Common myeloid progenitor, CD34-positive (primary cell): Measurements from ENCODE around the gene MGLL.

Experiments
- CTCF ChIA-PET: fragments of 350-600 bp; sonication (Branson Sonifier 250); formaldehyde crosslinking; loops from one replicate; lab custom pipeline; 2021; ENCODE audit warnings: antibody characterized with exemption; lab: Charles Lee
- POLR2A ChIA-PET: fragments of 350-600 bp; sonication (Branson Sonifier 250); formaldehyde crosslinking; loops from one replicate; lab custom pipeline; 2021; ENCODE audit warnings: antibody characterized with exemption; lab: Charles Lee
- DNase-seq, 3 donors: peaks; one replicate each; pipeline versions ENCODE4 v3.0.0 to v3.0.0-alpha.2; 2013
- H3K27ac ChIP-seq, 2 experiments: 1 replicate in 1 of 2; 2 replicates in 1 of 2; pipeline ENCODE4 v1.7.0; 2013; ENCODE audit warnings: inconsistent platforms in 2 of 2, low read length in 2 of 2, mild to moderate bottlenecking in 2 of 2, low read depth in 1 of 2, moderate library complexity in 1 of 2; ENCODE audit not compliant: severe bottlenecking in 2 of 2, insufficient read depth in 1 of 2, poor library complexity in 1 of 2
- H3K27me3 ChIP-seq, 5 experiments: replicated peaks in 2 of 5; 1 replicate in 3 of 5; 2 replicates in 2 of 5; pipeline versions ENCODE4 v1.6.1 to v1.7.0; 2013; ENCODE audit warnings: low read length in 4 of 5, mild to moderate bottlenecking in 2 of 5, moderate library complexity in 2 of 5, inconsistent platforms in 1 of 5; ENCODE audit not compliant: insufficient read depth in 5 of 5, control insufficient read depth in 4 of 5
- H3K36me3 ChIP-seq, 4 experiments: 1 replicate in 2 of 4; 2 replicates in 2 of 4; pipeline versions ENCODE4 v1.6.1 to v1.7.0; 2013; ENCODE audit warnings: low read length in 3 of 4, control low read depth in 1 of 4, mild to moderate bottlenecking in 1 of 4; ENCODE audit not compliant: control insufficient read depth in 4 of 4, insufficient read depth in 4 of 4
- H3K4me1 ChIP-seq, 4 experiments: 1 replicate in 3 of 4; 2 replicates in 1 of 4; pipeline versions ENCODE4 v1.6.1 to v1.7.1; 2013; ENCODE audit warnings: low read length in 3 of 4, mild to moderate bottlenecking in 3 of 4, control low read depth in 1 of 4, inconsistent platforms in 1 of 4, moderate library complexity in 1 of 4; ENCODE audit not compliant: control insufficient read depth in 4 of 4, insufficient read depth in 4 of 4; ENCODE audit errors: control extremely low read depth in 1 of 4
- H3K4me3 ChIP-seq, 7 experiments: 1 replicate in 4 of 7; 2 replicates in 3 of 7; pipeline versions ENCODE4 v1.5.1 to v1.7.0; 2013; ENCODE audit warnings: mild to moderate bottlenecking in 7 of 7, low read length in 6 of 7, moderate library complexity in 6 of 7, inconsistent platforms in 2 of 7, low read depth in 2 of 7, control low read depth in 1 of 7; ENCODE audit not compliant: insufficient read depth in 4 of 7, control insufficient read depth in 1 of 7; ENCODE audit errors: extremely low read depth in 1 of 7
- H3K9me3 ChIP-seq, 5 experiments: 1 replicate in 4 of 5; 2 replicates in 1 of 5; pipeline versions ENCODE4 v1.6.1 to v1.7.1; 2013; ENCODE audit warnings: low read length in 4 of 5, mild to moderate bottlenecking in 2 of 5, inconsistent platforms in 1 of 5, low read depth in 1 of 5, moderate library complexity in 1 of 5; ENCODE audit not compliant: control insufficient read depth in 4 of 5, insufficient read depth in 2 of 5; ENCODE audit errors: control extremely low read depth in 1 of 5
- WGBS: methylation state at CpG from one replicate; pipeline ENCODE4 v1.1.5; 2013; ENCODE audit not compliant: insufficient coverage; 5-methylcytosine and 5-hydroxymethylcytosine counted together

MGLL gene

GRCh38 chr3:127777921-127778656 is 44.2 kb downstream of the MGLL start:
- DNase-seq, result no peak
- POLR2A ChIA-PET, result no interaction called here
- H3K27ac ChIP-seq, result no peak overlapping the region
- CTCF ChIA-PET, result interaction anchor here (1.2 to 4.9 kb wide), 5 partner anchors 9 to 54 kb away, joined by 3 to 29 read pairs (median 7); no protein-coding TSS in a partner anchor
- peaks cover 0 to 16% (median 4%) of the 10 kb centered on the region in 5 experiments for H3K9me3 ChIP-seq
- 92% methylated on average over 11 of the region's 11 CpGs for WGBS
- H3K27me3 ChIP-seq, result no peaks in the 10 kb centered on the region
- peaks cover 5 to 63% (median 57%) of the 10 kb centered on the region in 4 experiments for H3K4me1 ChIP-seq
- no peak overlapping the region for H3K4me3 ChIP-seq
- peaks cover 3 to 25% (median 20%) of the 10 kb centered on the region in 4 experiments for H3K36me3 ChIP-seq

- POLR2A ChIA-PET, result no interaction called here
- Histone ChIP-seq H3K27me3 (no peaks in the 10 kb centered on the region), H3K9me3 (peaks cover 0 to 16% (median 4%) of the 10 kb centered on the region in 5 experiments), H3K36me3 (peaks cover 3 to 25% (median 18%) of the 10 kb centered on the region in 4 experiments), H3K27ac (no peak overlapping the region), H3K4me1 (peaks cover 5 to 71% (median 64%) of the 10 kb centered on the region in 4 experiments), H3K4me3 (peak overlapping the region in 1 of 7 experiments; percentile 25)
- DNase-seq, result no peak
- WGBS, result 100% methylated on average over 1 of the region's 1 CpG
- CTCF ChIA-PET, result interaction anchor here (1.5 to 2.8 kb wide), 3 partner anchors 10 to 27 kb away, joined by 4 to 10 read pairs (median 7); no protein-coding TSS in a partner anchor
These were observed 45.0 kb downstream of the MGLL start for GRCh38 chr3:127777332-127777731.

DNA sequence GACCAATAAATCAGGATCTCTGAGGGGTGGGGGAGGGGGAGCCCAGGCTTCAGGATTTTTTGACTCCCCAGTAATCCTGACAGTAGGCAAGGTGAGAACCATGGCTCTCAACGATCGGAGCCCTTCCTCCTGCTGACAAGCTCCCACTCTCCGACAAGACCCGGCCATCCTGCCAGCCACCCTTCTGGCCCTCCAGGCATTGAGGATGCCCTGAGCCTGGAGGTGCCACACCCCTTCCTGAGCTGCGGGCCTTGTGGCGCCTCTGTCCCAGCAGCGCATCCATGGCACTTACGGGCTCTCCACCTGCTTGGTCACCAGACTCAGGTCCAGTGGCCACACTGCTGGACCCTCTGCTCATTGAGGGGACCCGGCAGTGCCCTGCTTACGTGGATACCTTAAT is 46.0 kb downstream of the MGLL start:
- whole genome bisulfite sequencing, result 85% methylated on average over 9 of the region's 10 CpGs
- H3K27me3 ChIP-seq, result no peaks in the 10 kb centered on the region

DNA sequence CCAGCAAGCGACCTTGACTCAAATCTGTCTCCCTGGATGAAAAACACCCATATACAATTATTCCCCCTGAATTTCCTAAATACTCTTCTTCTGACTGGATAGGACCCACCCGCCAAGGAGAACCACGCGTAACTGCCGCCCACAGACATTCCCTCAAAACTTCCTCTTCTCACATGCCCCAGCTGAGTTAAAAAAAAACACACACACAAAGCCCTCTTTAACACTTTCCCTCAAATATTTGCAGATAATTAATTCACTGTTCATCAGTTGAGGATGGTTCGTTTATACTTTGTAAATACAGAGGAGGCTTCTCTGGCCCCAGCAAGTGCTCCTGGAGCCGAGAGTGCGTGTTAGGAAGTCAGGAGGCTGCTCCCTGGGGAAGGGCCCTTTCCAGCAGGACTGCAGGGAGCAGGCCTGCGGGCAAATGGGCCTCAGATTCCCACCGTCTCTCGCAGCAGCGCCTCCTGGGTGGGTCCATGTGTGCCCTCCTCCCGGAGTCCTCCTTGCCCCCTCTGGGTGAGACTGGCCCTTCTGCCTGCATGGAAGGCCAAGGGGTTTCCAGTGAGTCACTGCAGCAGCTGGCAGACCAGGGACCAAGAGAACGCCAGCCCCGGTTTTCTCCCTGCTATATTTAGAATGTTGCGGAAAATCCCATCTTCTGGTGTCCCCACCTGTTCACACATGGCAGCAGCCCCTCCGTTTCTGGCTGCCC is 46.8 kb downstream of the MGLL start:
- 14% methylated on average over 16 of the region's 17 CpGs for WGBS
- Histone ChIP-seq H3K9me3 (peaks cover 0 to 16% (median 4%) of the 10 kb centered on the region in 5 experiments), H3K27ac (peak overlapping the region; percentile 60 to 72), H3K36me3 (peaks cover 3 to 19% (median 5%) of the 10 kb centered on the region in 4 experiments), H3K27me3 (no peaks in the 10 kb centered on the region), H3K4me3 (peak overlapping the region in 3 of 7 experiments; percentile 16 to 50 (median 17)), H3K4me1 (peaks cover 5 to 85% (median 77%) of the 10 kb centered on the region in 4 experiments)
- ChIA-PET CTCF (interaction anchor here (1.3 to 2.9 kb wide), 4 partner anchors 10 to 25 kb away, joined by 4 to 7 read pairs (median 6); no protein-coding TSS in a partner anchor), POLR2A (interaction anchor here (1.3 kb wide), 1 partner anchor 25 kb away, joined by 3 read pairs; no protein-coding TSS in a partner anchor)
- DNase-seq, result peak; percentile 47 to 75 (median 65)

More for the DNA sequence above, 46.0 kb downstream of the MGLL start:
- POLR2A ChIA-PET, result interaction anchor here (1.3 kb wide), 1 partner anchor 24 kb away, joined by 3 read pairs; no protein-coding TSS in a partner anchor
- peaks cover 3 to 25% (median 11%) of the 10 kb centered on the region in 4 experiments for H3K36me3 ChIP-seq
- H3K4me3 ChIP-seq, result no peak overlapping the region
- H3K4me1 ChIP-seq, result peaks cover 5 to 78% (median 70%) of the 10 kb centered on the region in 4 experiments
- peak overlapping the region; percentile 10 to 60 for H3K27ac ChIP-seq
- CTCF ChIA-PET, result interaction anchor here (0.5 to 2.9 kb wide), 6 partner anchors 11 to 26 kb away, joined by 3 to 10 read pairs (median 6); no protein-coding TSS in a partner anchor
- H3K9me3 ChIP-seq, result peaks cover 0 to 16% (median 4%) of the 10 kb centered on the region in 5 experiments
- no peak for DNase-seq

GRCh38 chr3:127774647-127775046 is 47.7 kb downstream of the MGLL start:
- Histone ChIP-seq H3K9me3 (peaks cover 0 to 16% (median 4%) of the 10 kb centered on the region in 5 experiments), H3K27ac (peak overlapping the region; percentile 60 to 72), H3K36me3 (peaks cover under 1 to 19% (median 4%) of the 10 kb centered on the region in 4 experiments), H3K4me3 (peak overlapping the region in 3 of 7 experiments; percentile 1 to 43 (median 39)), H3K27me3 (no peaks in the 10 kb centered on the region), H3K4me1 (peaks cover 4 to 79% (median 75%) of the 10 kb centered on the region in 4 experiments)
- 77% methylated on average over 5 of the region's 6 CpGs for WGBS
- ChIA-PET CTCF (interaction anchor here (2.8 to 2.9 kb wide), 2 partner anchors 9 to 16 kb away, joined by 7 read pairs; no protein-coding TSS in a partner anchor), POLR2A (no interaction called here)
- no peak for DNase-seq

DNA sequence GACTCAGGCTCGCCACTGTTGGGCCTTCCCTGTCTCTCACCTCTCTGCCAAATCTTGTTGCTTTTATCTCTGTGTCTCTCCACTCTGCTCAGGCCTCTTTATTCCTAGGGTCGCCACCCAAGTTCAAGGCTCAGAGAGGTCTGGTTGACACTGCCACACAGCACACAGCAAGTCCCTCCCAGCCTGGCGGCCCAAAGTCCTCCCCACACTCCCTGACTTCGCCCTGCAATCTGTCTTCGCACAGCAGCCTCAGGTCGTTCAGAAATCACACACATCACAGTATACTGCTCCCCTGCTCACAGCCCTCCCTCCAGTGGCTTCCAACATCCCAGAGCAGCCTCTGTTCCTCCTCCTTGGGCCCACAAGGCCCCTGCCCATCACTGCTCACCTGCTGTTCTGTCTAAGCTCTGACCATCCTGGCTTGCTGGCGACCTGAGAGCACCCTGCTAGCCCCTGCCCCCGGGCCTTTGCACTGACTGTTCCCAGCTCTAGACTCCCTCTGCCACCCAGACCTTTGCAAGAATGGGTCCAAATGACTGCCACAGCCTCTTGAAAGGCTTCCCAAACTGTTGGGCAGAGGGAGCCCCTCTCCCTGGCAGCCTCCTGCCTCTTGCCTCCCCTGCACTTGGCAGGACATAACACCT is 48.4 kb downstream of the MGLL start:
- H3K4me1 ChIP-seq, result peaks cover 2 to 76% (median 70%) of the 10 kb centered on the region in 4 experiments
- CTCF ChIA-PET, result interaction anchor here (2.5 to 2.9 kb wide), 3 partner anchors 9 to 15 kb away, joined by 6 to 7 read pairs (median 7); no protein-coding TSS in a partner anchor

More for the DNA sequence above, 48.4 kb downstream of the MGLL start:
- Histone ChIP-seq H3K27ac (peak overlapping the region; percentile 11 to 51), H3K36me3 (peaks cover 0 to 19% (median 4%) of the 10 kb centered on the region in 4 experiments), H3K4me3 (no peak overlapping the region), H3K9me3 (peaks cover 0 to 17% (median 4%) of the 10 kb centered on the region in 5 experiments), H3K27me3 (no peaks in the 10 kb centered on the region)
- 95% methylated on average over 7 of the region's 8 CpGs for WGBS
- POLR2A ChIA-PET, result no interaction called here
- DNase-seq, result no peak
